Type B pancreatic cell (in vitro differentiated cells): ENCODE measurements around the gene PARD6B. TPM values are rescaled to one million over a fixed set of nuclear protein-coding genes. Genes with fewer than 3 reads are reported as not detected.
"Not testable (repeated sequence)": the region's sequence is repeated elsewhere in the genome, so short reads cannot be mapped to it uniquely, and the experiment has no call there.

Source experiments
- DNase-seq: peaks from one replicate; pipeline ENCODE4 v3.0.0; 2021; ENCODE audit warnings: mixed read lengths; ENCODE audit not compliant: unreplicated experiment; ENCODE audit errors: extremely low spot score
- H3K27ac Mint-ChIP-seq: 2 replicates; pipeline ENCODE4 v1.8.0; 2021; ENCODE audit warnings: mild to moderate bottlenecking, mixed read lengths
- H3K27me3 Mint-ChIP-seq: 2 replicates; pipeline ENCODE4 v1.8.0; 2021; ENCODE audit warnings: mixed read lengths
- H3K36me3 Mint-ChIP-seq: 2 replicates; pipeline ENCODE4 v1.8.0; 2021; ENCODE audit warnings: mixed read lengths
- H3K4me1 Mint-ChIP-seq: one replicate; pipeline ENCODE4 v1.8.0; 2021; ENCODE audit warnings: mixed read lengths; ENCODE audit not compliant: unreplicated experiment
- H3K4me3 Mint-ChIP-seq: 2 replicates; pipeline ENCODE4 v1.8.0; 2021; ENCODE audit warnings: mild to moderate bottlenecking, mixed read lengths
- H3K9me3 Mint-ChIP-seq: 2 replicates; pipeline ENCODE4 v1.8.0; 2021; ENCODE audit warnings: mixed read lengths
- total RNA-seq: library from RNA; stranded (reverse); gene quantifications from 2 replicates; pipeline ENCODE4 v1.2.1, GENCODE V29; 2021; ENCODE audit warnings: low replicate concordance
- TF ChIP-seq, protein P1 (sequence below): fragments of 200-600 bp; sonication (generic); conservative IDR thresholded peaks from 2 replicates; pipeline ENCODE4 v1.5.0; 2021; ENCODE audit warnings: antibody characterized with exemption, mild to moderate bottlenecking

The PARD6B gene
- total RNA-seq, 1 donor from 2014 or later, result 27.7 TPM

- H3K4me1 Mint-ChIP-seq, result peaks cover 8% of the 10 kb centered on the region
- no peak overlapping the region for H3K27ac Mint-ChIP-seq
- H3K27me3 Mint-ChIP-seq, result no peaks in the 10 kb centered on the region
- H3K36me3 Mint-ChIP-seq, result no peaks in the 10 kb centered on the region
- H3K9me3 Mint-ChIP-seq, result no peaks in the 10 kb centered on the region
- DNase-seq, result no peak
- TF ChIP-seq, protein P1, sequence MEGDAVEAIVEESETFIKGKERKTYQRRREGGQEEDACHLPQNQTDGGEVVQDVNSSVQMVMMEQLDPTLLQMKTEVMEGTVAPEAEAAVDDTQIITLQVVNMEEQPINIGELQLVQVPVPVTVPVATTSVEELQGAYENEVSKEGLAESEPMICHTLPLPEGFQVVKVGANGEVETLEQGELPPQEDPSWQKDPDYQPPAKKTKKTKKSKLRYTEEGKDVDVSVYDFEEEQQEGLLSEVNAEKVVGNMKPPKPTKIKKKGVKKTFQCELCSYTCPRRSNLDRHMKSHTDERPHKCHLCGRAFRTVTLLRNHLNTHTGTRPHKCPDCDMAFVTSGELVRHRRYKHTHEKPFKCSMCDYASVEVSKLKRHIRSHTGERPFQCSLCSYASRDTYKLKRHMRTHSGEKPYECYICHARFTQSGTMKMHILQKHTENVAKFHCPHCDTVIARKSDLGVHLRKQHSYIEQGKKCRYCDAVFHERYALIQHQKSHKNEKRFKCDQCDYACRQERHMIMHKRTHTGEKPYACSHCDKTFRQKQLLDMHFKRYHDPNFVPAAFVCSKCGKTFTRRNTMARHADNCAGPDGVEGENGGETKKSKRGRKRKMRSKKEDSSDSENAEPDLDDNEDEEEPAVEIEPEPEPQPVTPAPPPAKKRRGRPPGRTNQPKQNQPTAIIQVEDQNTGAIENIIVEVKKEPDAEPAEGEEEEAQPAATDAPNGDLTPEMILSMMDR, result no peak
- no peak overlapping the region for H3K4me3 Mint-ChIP-seq
Measured at GRCh38 chr20:50799176-50799889, 68.0 kb downstream of the PARD6B start.

GRCh38 chr20:50799890-50800550, 68.6 kb downstream of the PARD6B start:
- no peaks in the 10 kb centered on the region for H3K36me3 Mint-ChIP-seq
- TF ChIP-seq, protein P1, result no peak
- no peaks in the 10 kb centered on the region for H3K9me3 Mint-ChIP-seq
- peaks cover 8% of the 10 kb centered on the region for H3K4me1 Mint-ChIP-seq
- no peak overlapping the region for H3K4me3 Mint-ChIP-seq
- no peaks in the 10 kb centered on the region for H3K27me3 Mint-ChIP-seq
- no peak for DNase-seq
- no peak overlapping the region for H3K27ac Mint-ChIP-seq

GRCh38 chr20:50800986-50801746, 69.8 kb downstream of the PARD6B start:
- not testable (repeated sequence) for H3K9me3 Mint-ChIP-seq, H3K36me3 Mint-ChIP-seq, H3K4me3 Mint-ChIP-seq, DNase-seq, H3K27ac Mint-ChIP-seq, H3K27me3 Mint-ChIP-seq, H3K4me1 Mint-ChIP-seq

DNA sequence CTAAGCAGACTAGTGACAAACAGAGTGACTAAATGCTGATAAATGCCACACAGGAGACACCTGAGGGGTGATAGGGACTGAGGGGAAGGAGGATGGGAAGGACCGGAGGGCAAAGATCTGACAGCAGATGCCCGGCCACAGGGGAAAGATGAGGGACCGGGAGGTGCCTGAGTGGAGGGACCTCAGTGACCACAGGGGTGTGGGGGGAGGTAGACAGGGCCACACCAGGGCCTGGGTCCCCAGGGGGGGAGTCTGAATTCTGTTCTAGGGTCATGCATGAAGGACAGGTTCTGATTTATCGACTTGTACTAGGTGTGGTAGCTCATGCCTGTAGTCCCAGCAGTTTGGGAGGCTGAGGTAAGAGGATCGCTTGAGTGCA, 70.4 kb downstream of the PARD6B start:
- Mint-ChIP-seq H3K4me3 (no peak overlapping the region), H3K4me1 (peaks cover 8% of the 10 kb centered on the region), H3K27ac (no peak overlapping the region), H3K27me3 (no peaks in the 10 kb centered on the region), H3K36me3 (no peaks in the 10 kb centered on the region), H3K9me3 (no peaks in the 10 kb centered on the region)
- no peak for DNase-seq
- TF ChIP-seq, protein P1, result no peak

GRCh38 chr20:50802289-50802688, 70.9 kb downstream of the PARD6B start:
- no peaks in the 10 kb centered on the region for H3K9me3 Mint-ChIP-seq
- no peaks in the 10 kb centered on the region for H3K36me3 Mint-ChIP-seq
- H3K4me3 Mint-ChIP-seq, result no peak overlapping the region
- no peak overlapping the region for H3K27ac Mint-ChIP-seq
- DNase-seq, result no peak
- TF ChIP-seq, protein P1, result no peak
- no peaks in the 10 kb centered on the region for H3K27me3 Mint-ChIP-seq
- peaks cover 8% of the 10 kb centered on the region for H3K4me1 Mint-ChIP-seq
